HG02973 (cell line): ENCODE measurements around the gene SMNDC1.
"Not testable (repeated sequence)": the region's sequence is repeated elsewhere in the genome, so short reads cannot be mapped to it uniquely, and the experiment has no call there.

Source experiments
- ATAC-seq: cut with Tn5 transposase; IDR thresholded peaks from one replicate; pipeline ENCODE4 v1.9.1; 2021; ENCODE audit warnings: moderate library complexity; ENCODE audit not compliant: unreplicated experiment

Gene SMNDC1

GRCh38 chr10:110254467-110254866, 50.3 kb downstream of the SMNDC1 start:
- no peak for ATAC-seq

DNA sequence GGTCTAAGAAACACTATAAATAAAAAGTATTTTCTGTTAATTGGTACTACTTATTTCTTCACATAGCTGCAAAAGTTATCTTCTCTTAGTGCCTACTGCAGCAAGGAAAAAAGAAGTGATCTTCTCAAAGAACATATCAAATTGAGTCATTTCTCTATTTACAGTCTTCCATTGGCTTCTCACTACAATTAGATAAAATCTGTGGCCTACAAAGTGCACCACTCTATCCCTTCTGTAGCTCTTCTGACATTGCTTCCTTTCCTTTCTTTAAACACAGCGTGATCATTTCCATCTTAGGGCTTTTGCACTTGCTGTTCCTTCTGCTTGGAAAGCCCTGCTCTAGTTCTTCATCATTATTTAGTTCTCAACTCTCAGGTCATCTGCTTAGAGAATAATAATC, 52.6 kb downstream of the SMNDC1 start:
- no peak for ATAC-seq

DNA sequence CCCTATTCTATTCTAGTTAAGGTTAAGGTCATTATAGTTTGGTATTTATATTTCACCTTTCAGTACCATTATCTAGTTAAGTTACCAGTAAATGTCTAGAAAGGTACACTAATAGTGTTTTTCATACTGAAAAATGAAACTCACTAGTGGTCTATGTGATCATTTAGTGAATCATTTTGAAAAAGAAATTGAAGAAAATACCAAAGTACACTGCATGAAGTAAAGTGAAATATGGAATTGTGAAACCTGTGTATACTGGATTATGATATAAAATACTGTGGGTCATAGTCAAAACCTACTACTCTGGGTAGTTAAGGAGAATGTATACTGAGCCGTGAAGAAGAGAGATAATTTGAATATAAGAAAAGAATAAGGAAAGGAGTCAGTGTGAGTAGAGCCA, 53.3 kb downstream of the SMNDC1 start:
- ATAC-seq, result peak; percentile 89

DNA sequence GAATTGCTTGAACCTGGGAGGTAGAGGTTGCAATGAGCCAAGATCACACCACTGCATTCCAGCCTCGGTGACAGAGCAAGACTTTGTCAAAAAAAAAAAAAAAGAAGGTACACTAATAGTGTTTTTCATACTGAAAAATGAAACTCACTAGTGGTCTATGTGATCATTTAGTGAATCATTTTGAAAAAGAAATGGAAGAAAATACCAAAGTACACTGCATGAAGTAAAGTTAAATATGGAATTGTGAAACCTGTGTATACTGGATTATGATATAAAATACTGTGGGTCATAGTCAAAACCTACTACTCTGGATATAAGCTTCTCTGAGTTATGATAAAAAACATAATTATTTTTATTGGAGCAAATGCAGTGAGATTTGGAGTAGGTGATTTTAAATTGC, 55.2 kb downstream of the SMNDC1 start:
- peak; percentile 50 for ATAC-seq

- not testable (repeated sequence) for ATAC-seq
Measured at GRCh38 chr10:110247833-110248232, 56.9 kb downstream of the SMNDC1 start.

DNA sequence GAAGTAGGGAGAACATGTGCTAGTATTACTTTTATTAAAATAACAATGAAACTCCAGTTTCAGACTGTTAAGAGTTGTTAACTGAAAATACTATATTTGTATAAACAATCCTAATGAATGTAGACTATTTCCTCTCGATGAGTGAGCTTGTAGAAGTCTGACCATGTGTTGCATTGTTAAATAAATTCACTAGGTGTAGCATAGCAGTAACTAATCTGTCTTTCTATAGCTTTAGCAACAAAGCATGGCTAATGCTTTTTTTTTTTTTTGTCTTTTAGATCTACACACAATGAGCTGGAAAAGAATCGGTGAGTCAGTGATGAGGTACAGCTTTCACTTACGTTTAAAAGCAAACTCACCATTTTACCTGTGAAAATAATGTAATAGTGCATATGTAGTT, 60.2 kb downstream of the SMNDC1 start:
- ATAC-seq, result no peak

DNA sequence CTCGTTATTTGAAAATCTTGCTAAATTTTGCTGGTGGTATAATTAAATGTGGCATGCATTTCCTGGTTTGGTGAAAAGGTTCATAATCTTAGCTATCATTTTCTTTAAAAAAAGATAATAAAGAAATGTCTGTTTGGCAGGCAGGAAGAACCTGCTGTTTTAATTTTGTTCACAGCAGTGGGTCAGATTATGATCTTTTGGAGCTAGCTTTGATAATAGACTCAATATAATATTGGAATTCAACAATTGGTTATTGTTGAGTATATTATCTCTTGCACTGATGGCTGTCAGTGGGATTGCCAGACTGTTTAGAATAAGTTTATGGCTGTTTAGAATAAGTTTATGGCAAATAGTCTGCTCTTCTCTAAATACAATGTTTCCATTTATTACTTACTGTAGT, 62.2 kb downstream of the SMNDC1 start:
- ATAC-seq, result no peak

GRCh38 chr10:110241841-110242240, 62.9 kb downstream of the SMNDC1 start:
- ATAC-seq, result peak; percentile 16

GRCh38 chr10:110241407-110241806, 63.3 kb downstream of the SMNDC1 start:
- ATAC-seq, result peak; percentile 52
